ENCODE measurements around the gene ARL14EP. TPM values are rescaled to one million over a fixed set of nuclear protein-coding genes. Genes with fewer than 3 reads are reported as not detected.

ARL14EP gene
- total RNA-seq, 2 experiments from 2014 or later, result 28.3 to 36.1 TPM

- Mint-ChIP-seq H3K36me3 (no peaks in the 10 kb centered on the region), H3K9me3 (ENCODE audit: low read depth) (no peaks in the 10 kb centered on the region), H3K27me3 (peaks cover 2% of the 10 kb centered on the region), H3K4me1 (no peaks in the 10 kb centered on the region), H3K27ac (no peak overlapping the region), H3K4me3 (no peak overlapping the region)
- no peak for ATAC-seq
- DNase-seq, result no peak
- CTCF ChIA-PET, result no interaction called here
Observed at GRCh38 chr11:30365793-30366517, 43.1 kb downstream of the ARL14EP start.

GRCh38 chr11:30368394-30368793, 45.5 kb downstream of the ARL14EP start:
- H3K4me3 Mint-ChIP-seq, result no peak overlapping the region
- CTCF ChIA-PET, result no interaction called here
- H3K27ac Mint-ChIP-seq, result no peak overlapping the region
- no peak for DNase-seq
- H3K36me3 Mint-ChIP-seq, result no peaks in the 10 kb centered on the region
- peaks cover 4% of the 10 kb centered on the region for H3K27me3 Mint-ChIP-seq
- H3K4me1 Mint-ChIP-seq, result no peaks in the 10 kb centered on the region
- H3K9me3 Mint-ChIP-seq (ENCODE audit: low read depth), result no peaks in the 10 kb centered on the region
- no peak for ATAC-seq

- no peak overlapping the region for H3K27ac Mint-ChIP-seq
- ATAC-seq (no peak), DNase-seq (no peak)
- H3K4me1 Mint-ChIP-seq, result no peaks in the 10 kb centered on the region
- H3K27me3 Mint-ChIP-seq, result peaks cover 4% of the 10 kb centered on the region
- H3K9me3 Mint-ChIP-seq (ENCODE audit: low read depth), result no peaks in the 10 kb centered on the region
- no peak overlapping the region for H3K4me3 Mint-ChIP-seq
- H3K36me3 Mint-ChIP-seq, result no peaks in the 10 kb centered on the region
- CTCF ChIA-PET, result no interaction called here
Observed at GRCh38 chr11:30370164-30370563, 47.3 kb downstream of the ARL14EP start.

GRCh38 chr11:30377347-30377746, 54.4 kb downstream of the ARL14EP start:
- H3K27ac Mint-ChIP-seq, result no peak overlapping the region
- H3K9me3 Mint-ChIP-seq (ENCODE audit: low read depth), result no peaks in the 10 kb centered on the region
- no peak overlapping the region for H3K4me3 Mint-ChIP-seq
- CTCF ChIA-PET, result no interaction called here
- H3K27me3 Mint-ChIP-seq, result peaks cover under 1% of the 10 kb centered on the region
- H3K36me3 Mint-ChIP-seq, result no peaks in the 10 kb centered on the region
- DNase-seq (no peak), ATAC-seq (no peak)
- H3K4me1 Mint-ChIP-seq, result no peaks in the 10 kb centered on the region

GRCh38 chr11:30380846-30381245, 57.9 kb downstream of the ARL14EP start:
- Mint-ChIP-seq H3K27ac (no peak overlapping the region), H3K4me3 (no peak overlapping the region), H3K4me1 (no peaks in the 10 kb centered on the region), H3K36me3 (no peaks in the 10 kb centered on the region), H3K27me3 (no peaks in the 10 kb centered on the region), H3K9me3 (ENCODE audit: low read depth) (no peaks in the 10 kb centered on the region)
- no peak for ATAC-seq
- DNase-seq, result no peak
- CTCF ChIA-PET, result no interaction called here

GRCh38 chr11:30381879-30382278, 59.0 kb downstream of the ARL14EP start:
- CTCF ChIA-PET, result no interaction called here
- H3K9me3 Mint-ChIP-seq (ENCODE audit: low read depth), result no peaks in the 10 kb centered on the region
- ATAC-seq (no peak), DNase-seq (no peak)
- H3K27ac Mint-ChIP-seq, result no peak overlapping the region
- H3K27me3 Mint-ChIP-seq, result no peaks in the 10 kb centered on the region
- H3K4me1 Mint-ChIP-seq, result no peaks in the 10 kb centered on the region
- no peaks in the 10 kb centered on the region for H3K36me3 Mint-ChIP-seq
- H3K4me3 Mint-ChIP-seq, result no peak overlapping the region

Other genes starting within 250 kb of the ARL14EP start
- gene FSHB, start 92.1 kb upstream of the ARL14EP start, total RNA-seq, result not detected